HG02571 (cell line): Measurements from ENCODE around the gene SRRD.
"Not testable (repeated sequence)": the region's sequence is repeated elsewhere in the genome, so short reads cannot be mapped to it uniquely, and the experiment has no call there.

Experiments used
- ATAC-seq: cut with Tn5 transposase; IDR thresholded peaks from one replicate; pipeline ENCODE4 v1.9.1; 2021; ENCODE audit warnings: mild to moderate bottlenecking, moderate library complexity; ENCODE audit not compliant: unreplicated experiment

SRRD gene, protein sequence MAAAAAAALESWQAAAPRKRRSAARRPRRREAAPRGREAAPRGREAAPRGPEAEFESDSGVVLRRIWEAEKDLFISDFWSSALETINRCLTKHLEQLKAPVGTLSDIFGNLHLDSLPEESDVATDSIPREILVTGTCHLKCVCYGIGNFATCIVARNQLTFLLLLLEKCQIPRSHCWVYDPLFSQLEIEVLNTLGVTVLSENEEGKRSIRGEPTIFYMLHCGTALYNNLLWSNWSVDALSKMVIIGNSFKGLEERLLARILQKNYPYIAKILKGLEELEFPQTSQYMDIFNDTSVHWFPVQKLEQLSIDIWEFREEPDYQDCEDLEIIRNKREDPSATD

DNA sequence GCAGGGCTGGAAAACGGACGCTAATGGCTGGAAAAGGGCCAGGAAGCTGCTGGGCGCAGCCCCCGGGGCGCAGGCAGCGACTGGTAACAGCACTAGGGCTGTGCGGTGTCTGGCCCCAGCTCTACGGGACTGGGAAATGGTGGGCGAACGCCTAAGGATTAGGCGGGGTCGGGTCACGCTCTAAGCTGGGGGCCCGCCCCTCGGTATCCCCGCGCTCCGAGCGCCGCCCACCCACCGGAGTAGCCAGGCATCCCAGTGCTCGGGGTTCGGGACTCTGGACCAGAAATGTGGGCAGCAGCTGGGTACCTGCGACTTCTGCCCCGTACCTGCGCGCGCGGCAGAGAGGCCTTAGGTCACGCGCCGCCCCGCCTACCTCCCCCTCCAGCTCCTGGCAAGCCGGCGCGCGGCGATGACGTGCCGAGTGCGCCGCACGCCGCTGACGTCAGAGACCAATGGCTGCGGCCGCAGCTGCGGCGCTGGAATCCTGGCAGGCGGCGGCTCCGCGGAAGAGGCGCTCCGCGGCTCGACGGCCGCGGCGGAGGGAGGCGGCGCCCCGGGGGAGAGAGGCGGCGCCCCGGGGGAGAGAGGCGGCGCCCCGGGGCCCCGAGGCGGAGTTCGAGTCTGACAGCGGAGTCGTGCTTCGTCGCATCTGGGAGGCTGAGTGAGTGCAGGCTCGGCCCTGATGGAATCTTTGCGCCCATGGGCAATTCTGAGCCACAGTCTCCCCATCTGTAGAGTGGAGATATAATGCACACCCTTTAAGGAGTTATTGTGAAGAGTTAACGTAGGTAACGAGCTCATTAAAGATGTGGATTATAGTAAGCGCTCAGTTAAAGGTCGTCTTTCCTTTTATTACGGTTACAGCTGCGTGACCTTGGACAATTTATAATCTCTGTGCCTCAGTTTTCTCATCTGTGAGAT, at the start of gene SRRD, which contains the start of gene HPS4:
Gene SRRD, plus strand, starts transcription at position 439 of the 921 bp plus-strand sequence. Its CDS starts 14 bp downstream, at position 453.
Gene HPS4, minus strand, starts transcription at position 345 of the 921 bp plus-strand sequence. CDS start 2,021 bp downstream, outside the sequence.
- ATAC-seq, result peak; percentile 68

DNA sequence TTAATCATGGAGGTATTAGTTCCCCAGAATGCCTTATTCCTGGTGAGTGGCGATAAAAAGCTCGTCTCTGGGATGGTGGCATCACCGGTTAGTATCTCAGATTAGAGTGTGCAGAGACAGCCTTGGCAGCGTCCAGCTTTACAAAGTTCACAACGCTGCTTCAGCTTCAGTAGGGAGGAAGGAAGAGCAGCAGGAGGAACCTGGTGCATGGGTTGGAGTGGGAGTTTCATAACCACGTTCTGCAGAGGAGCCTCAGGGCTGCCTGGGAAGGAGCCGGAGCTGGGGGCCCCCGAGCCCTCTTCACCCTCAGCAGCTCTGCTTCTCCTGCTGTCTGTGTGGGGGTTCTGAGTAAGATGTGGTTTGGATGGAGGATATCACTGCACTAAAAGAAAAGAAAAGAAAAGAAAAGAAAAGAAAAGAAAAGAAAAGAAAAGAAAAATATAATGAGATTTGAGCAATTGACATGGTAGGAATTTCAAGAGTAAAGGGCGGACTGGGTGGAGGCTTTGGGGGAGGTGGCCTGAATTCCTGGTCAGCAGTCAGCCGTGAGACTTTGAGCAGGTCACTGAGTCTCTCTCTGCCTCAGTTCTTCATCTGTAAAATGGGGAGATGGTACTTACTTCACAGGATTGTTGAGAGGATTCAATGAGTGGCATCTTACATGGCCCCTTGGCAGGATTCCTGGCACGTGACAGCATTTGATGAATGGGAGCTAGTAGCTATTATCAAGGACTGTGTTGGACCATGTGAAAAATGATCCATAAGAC, 48.2 kb upstream of the SRRD start:
- ATAC-seq, result no peak

DNA sequence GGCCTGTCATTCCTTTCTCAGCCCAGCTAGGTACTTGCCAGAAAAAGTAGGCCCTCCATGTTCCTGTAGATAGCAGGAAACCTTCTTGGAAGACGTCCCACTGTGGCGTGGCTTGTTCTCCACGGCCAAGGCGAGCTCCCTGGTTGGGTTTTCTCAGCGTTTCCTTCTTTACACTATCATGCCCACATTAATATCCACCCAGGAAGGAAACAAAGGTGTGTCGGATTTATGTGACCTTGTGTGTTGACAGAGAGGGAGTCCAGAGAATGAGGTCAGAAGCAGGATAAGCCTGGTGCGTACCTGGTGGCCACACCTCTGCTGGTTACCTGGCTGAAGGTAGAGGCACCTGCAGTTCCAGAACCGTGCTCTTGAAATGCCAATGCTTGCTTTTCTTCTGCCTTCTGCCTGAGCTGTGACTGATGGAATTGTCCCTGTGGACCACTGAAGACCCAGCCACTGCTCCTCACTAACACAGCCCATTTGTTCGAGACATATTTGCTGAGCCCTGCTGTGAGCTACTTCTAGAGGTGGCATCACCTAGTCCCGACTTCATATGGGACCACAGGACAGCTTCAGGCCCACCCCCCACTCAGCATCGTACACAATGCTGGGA, 46.7 kb upstream of the SRRD start:
- ATAC-seq, result no peak

DNA sequence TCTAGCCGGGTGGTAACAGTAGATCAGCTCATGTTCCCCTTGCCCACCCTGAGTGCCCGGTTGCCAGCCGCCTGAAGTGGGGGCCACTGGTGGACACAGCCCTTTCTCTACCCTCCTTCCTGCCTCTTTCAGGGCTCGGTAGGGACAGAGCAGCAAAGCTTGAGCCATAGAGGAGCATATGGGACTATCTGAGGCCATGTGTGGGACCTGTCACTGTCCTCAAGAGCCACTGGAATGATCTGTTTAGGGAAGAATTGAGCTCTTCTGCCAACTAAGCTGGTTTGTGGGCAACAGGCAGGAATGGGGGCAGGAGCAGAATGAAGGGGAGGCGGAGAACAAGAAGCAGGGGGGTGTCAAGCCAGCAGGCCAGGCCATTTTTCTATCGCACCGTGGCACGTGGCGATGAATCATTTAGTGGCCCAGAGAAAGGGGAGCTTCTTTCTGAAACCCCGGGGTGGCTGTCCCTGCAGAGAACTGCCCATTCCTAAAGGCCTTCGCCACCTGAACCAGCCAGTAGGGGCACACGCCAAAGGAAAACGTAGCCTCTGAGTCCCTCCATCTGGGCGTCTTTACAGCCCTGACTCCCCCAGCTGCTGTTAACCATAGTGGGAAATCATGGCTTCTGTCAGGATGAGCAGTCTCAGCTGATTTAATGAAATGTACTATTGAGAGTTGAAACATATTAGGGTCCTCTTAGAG, 45.8 kb upstream of the SRRD start:
- ATAC-seq, result no peak

DNA sequence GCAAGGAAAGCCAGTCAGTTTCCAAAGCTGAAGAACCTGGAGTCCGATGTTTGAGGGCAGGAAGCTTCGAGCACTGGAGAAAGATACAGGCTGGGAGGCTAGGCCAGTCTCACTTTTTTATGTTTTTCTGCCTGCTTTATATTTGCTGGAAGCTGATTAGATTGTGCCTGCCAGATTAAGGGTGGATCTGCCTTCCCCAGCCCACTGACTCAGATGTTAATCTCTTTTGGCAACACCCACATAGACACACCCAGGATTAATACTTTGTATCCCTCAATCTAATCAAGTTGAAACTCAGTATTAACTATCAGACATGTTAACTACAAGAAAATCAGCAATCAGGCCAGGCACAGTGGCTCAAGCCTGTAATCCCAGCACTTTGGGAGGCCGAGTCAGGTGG, 44.9 kb upstream of the SRRD start:
- ATAC-seq, result not testable (repeated sequence)

DNA sequence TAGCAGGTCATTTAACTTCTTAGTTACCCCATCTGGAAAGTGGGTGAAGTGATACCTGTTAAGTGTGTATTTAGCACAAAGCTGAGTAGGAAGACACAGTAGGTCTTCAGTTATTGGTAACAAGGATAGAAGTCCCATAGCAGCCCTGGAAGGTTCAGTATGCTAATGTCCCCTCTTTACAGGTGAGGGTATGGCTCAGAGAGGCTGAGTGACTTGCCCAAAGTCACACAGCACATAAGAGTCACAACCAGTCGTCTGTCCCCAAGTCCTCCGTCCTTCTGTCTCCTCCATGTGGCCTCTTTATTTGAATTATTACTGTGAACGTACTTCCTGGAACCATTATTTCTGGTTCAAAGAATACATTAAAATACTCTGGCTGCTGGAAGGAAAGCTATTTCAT, 44.1 kb upstream of the SRRD start:
- no peak for ATAC-seq

DNA sequence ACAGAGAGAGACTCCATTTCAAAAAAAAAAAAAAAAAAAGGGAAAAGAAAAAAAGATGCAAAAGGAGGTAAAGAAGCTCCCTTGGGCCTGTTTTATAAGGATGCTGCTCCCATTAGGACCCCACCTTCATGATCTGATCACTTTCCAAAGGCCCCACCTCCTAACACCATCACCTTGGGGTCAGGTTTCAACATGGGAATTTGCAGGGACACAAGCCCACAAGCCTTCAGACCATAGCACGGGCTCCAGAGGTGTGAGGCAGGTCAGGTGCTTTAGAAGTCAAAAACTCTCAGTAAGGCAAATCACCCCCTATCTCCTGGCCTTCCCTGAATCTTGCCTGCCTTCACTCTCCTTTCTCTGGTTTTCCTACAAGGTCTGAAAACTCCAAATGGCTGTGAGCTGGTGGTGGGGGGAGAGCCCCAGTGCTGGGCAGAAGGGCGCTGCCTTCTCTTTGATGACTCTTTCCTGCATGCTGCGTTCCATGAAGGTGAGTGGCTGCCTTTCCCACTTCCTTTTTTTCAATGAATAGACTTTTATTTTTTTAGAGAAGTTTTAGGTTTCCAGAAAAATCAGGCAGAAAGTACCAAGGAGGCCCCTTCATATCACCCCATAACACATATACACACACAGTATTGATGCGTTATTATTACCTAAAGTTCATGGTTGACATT, 41.5 kb upstream of the SRRD start:
- ATAC-seq, result no peak

DNA sequence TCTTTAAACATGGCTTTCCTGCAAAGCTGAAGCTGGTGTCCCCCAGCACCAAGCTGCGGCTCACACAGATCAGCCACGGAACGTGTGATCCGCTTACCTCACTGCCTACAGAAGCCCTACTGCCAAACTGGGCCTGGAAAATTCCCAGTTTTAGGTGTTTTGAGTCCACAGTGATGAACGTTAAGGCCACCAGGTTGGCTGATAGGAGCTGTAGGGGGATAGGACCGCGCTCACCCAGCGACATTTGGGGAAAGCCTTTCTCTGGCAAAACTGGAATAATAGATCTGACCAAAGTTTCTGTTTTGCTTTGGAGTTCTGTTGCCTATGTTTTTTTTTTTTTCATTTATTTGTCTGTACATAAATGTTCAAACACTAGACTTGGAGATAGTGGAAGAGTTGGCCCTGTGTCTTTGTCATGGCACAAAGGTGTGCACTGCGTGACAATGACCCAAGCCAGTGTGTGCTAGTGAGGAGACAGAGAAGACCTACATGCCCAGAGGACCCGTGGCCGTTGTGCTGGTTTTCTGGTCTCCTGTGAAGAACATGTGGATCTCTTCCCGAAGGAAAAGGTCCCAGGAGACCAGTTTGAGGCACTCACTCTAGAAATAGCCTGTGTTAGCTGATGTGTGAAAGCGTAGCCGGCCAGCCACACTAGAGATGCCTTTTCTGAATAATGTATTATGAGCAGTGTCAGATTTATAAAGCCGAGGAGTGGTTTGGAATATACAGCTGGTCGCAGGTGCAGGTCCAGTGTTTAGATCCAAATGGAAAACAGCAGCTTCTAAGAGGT, 39.6 kb upstream of the SRRD start:
- ATAC-seq, result no peak

DNA sequence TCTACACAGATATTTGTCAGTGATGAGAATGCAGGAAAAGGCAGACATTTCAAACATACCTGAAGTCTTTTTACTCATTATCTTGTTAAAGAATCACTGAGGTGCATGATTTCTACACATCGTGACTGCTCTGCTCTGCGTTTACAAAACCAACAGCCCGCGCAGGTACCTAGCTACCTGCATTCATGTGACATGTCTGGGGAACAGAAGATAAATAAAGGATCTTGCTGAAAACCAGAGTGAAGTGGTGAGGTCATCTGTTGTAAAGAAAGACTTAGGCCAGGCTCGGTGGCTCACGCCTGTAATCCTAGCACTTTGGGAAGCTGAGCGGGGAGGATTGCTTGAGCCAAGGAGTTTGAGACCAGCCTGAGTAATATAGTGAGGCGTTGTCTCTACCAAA, 38.9 kb upstream of the SRRD start:
- no peak for ATAC-seq

DNA sequence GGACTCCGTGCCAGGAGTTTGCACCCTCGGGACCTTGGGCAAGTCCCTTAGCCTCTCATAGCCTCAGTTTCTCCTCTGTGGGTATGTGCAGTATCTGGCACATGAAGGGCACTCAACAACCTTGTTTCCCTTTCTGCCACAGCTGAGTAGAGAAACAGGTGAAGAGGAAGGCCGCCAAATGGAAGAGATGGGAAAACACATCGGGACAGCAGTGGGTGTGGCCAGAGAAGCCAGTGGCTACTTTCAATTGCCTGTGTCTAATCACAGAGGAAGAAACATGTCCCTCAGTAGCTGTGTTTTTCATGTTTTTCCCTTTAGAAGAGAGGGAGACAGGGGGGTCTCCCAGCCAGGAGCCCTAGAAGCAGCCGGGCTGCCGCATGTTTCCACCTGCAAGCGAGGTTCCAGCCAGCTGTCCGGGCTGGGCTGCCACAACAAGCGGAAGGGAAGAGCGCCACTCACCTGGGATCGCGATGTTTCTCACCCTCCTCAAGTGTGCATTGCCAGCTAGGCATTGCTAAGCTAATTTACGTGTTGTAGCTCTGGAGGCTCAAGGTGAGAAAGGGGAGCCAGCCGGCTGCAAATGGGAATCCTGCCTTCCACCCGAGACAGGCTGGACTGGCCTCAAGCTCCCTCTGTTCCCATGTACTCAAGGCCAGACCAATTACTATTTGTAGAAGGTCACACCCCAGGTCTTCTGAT, 38.0 kb upstream of the SRRD start:
- no peak for ATAC-seq

DNA sequence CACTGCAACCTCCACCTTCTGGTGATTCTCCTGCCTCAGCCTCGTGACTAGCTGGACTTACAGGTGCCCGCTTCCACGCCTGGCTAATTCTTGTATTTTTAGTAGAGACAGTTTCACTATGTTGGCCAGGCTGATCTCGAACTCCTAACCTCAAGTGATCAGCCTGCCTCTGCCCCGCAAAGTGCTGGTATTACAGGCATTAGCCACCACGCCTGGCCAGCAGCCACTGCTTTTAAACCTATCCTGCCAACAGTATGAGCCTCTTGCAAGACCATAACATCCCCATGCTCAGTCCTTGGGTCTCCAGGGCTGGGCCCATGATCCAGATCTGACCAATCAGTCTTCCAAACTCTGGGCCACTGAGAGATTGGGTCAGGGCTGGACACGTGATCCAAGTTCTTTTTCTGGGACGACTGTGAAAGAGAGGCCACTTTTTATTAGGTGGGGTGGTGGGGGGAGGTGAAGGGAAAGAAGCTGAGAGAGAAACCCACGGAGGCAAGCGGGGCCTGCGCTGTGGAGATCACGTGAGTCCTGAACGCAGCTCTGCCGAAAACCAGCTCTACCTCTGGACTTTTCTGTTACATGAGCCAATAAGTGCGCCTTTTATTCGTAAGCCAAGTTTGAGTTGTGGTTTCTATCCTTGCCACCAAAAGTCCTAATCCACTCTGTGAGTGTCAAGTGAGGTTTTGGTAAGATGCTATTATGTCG, 36.7 kb upstream of the SRRD start:
- no peak for ATAC-seq

DNA sequence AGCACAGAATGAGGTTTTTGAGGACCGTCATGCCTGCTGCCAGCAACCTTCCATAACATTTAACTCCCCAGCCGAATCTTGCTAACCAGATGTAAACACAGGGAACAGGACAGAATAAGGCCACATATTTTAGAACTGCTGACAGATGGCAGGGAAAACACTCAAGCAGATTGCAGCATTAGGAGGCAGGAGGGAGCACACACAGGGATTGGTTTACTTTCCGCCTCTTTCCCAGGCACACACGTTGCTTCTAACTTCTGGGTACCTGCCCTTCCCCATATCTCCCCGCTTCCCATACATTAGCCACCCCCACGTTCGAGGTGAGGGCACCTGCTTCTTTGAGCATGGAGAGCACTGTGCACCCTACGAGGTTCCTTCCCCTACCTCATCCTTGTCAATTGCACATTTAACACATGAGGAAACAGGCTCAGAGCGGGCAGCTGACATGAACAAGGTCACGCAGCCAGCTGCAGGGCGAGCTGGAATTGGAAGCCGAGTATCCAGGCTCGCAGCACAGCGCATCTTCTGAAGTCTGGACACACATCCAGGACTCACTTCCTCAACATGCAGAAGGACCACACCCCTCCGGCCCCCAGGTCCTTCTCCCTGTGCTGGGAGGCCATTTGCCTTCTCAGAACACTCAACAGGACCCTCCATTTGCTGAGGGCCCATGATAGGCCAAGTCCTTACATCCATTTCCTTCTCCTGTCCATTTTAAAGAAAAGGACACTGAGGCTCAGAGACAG, 35.9 kb upstream of the SRRD start:
- ATAC-seq, result no peak

DNA sequence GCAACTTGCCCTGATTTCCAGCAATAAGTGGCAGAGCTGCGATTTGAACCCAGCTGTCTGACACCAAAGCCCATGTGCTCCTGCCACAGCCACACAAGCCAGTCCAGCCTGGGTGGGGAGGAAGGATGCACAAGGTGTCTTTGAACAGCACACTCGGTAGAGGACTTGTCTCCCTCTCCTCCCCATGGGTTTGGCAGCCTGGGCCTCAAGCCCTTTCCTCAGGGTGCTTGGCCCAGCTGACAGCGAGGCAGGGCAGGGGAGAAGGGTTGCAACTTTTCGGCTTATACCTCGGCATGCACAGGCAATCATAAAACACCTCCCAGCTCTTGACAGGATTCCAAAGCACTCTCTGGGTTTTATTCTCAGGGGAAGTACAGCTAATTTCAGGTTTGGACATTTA, 35.3 kb upstream of the SRRD start:
- no peak for ATAC-seq

DNA sequence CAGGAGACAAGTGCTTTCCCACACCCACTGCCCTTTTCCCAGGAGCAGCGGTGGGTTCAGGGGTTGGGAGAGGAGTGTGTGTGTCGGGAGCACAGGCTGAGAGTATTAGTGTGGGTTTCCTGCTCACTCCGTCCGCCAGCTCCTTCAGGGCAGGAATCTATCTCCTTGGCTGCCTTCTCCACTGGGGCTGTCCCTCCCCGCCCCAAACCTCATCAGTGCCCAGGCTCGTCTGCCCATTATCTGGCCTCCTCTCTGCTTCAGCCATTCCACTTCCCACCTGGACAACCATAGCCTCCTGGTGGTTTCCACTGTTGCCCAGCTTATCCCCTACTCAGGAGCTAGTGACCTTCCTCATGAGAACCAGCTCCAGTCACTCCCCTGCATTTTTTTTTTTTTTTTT, 34.7 kb upstream of the SRRD start:
- no peak for ATAC-seq

DNA sequence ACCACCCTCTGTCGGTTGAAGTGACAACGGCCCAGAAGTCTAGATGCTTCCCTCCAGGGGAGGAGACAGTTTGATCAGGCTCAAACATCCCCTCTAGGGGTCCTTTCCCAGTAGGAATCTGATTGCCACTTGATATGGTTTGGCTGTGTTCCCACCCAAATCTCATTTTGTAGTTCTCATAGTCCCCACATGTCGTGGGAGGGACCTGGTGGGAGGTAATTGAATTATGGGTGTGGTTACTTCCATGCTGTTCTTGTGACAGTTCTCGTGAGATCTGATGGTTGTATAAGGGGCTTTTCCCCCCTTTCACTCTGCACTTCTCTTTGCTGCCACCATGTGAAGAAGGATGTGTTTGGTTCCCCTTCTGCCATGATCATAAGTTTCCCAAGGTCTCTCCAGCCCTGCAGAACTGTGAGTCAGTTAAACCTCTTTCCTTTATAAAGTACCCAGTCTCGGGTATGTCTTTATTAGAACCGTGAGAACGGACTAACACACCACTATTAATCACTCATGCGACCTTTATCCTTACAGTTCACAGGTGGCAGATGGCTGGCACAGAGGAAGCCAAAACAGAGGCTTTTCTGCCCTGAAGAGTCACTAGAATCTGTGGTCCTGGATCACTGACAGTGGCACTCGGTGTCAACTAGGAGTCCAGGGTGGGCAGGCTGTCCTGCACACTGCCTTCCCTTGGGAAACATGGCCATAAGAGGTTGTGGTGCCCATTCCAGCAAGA, 33.1 kb upstream of the SRRD start:
- ATAC-seq, result no peak
